Stimulated activated CD4-positive, alpha-beta T cell treated with anti-CD3 and anti-CD28 coated beads, Interleukin-4, amount 100 ng/mL, for 24 hours (primary cell): ENCODE results near the gene SLC7A6OS.

ENCODE experiments used
- DNase-seq: peaks from one replicate; pipeline ENCODE4 v3.0.0-alpha.2; 2020

The SLC7A6OS gene

DNA sequence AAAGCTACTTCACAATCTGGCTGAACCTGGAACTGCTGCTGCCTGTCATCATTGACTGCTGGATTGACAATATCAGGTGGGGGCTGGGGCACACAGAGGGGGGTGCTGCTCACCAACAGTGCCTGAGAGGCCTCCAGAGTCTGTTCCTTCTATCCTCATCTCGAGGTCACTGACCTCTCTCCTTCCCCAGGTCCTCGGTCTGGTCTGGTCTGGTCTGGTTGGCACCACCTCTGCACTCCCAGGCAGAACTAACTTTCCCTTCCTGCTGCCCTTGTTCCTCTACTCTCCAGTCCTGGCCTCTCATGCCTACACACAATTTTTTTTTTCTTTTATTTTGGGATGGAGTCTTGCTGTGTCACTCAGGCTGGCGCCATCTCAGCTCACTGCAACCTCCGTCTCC lies 61.4 kb downstream of the SLC7A6OS start:
- DNase-seq, result no peak
